Lung microvascular endothelial cell (primary cell): ENCODE measurements around the gene RGMA. TPM values are rescaled to one million over a fixed set of nuclear protein-coding genes. Genes with fewer than 3 reads are reported as not detected.

Experiments used
- DNase-seq, 2 donors: peaks; one replicate each; pipeline versions ENCODE4 v3.0.0 to v3.0.0-alpha.2; 2010; ENCODE audit warnings: low read depth in 2 of 2
- total RNA-seq: library from RNA; depleted of rRNA; stranded (reverse); fragments of >200 nt; gene quantifications from 2 replicates; pipeline ENCODE4 v1.2.1, GENCODE V29; 2014

RGMA gene
- total RNA-seq, 1 donor from 2014 or later: 0.20 TPM

DNA sequence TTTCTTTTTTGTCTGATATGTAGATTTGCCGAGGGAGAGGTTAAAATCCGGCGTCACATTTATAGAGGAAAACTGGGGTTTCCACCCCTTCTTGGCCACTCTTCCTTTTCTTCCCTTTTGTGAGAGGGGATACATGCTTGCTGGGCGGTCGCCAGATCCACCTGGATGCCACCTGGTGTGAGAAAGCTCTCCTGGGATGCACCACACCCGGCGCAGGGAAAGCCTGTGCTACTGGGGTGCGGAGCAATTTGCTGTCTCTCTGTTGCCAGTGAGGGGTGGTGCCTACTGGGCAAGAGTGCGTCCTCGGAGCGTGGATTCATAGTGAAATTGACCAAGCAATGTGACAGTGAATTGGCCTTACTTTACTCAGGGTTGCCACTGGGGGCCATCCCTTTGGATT is 2.5 kb upstream of the RGMA start:
- no peak for DNase-seq

DNA sequence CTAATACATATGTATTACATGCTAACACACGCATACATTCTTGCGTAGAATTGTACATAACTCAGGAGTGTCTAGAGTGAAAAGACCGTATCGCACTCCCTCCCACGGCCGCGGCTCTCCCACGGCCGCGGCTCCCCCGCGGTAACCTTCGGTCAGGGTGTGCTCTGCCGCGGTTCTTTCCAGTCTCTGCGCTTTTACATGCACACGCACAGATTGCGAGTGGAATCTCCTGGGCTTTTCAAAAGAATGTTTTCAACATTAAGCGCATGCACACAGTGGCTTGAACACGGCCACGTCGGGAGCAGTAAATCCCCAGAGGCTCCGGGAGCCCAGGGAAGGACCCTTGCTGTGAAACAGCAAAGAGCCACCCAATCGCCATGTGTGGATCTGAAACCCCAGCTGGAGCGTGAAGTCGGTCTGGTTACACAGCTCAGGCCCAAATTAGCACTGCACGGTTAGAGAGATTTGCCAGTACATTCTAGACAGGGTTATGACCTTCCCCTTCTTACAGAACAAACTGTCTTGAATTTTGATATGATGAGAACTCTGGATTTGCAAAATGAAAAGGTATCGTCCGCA is 805 bp upstream of the RGMA start:
- no peak for DNase-seq

DNA sequence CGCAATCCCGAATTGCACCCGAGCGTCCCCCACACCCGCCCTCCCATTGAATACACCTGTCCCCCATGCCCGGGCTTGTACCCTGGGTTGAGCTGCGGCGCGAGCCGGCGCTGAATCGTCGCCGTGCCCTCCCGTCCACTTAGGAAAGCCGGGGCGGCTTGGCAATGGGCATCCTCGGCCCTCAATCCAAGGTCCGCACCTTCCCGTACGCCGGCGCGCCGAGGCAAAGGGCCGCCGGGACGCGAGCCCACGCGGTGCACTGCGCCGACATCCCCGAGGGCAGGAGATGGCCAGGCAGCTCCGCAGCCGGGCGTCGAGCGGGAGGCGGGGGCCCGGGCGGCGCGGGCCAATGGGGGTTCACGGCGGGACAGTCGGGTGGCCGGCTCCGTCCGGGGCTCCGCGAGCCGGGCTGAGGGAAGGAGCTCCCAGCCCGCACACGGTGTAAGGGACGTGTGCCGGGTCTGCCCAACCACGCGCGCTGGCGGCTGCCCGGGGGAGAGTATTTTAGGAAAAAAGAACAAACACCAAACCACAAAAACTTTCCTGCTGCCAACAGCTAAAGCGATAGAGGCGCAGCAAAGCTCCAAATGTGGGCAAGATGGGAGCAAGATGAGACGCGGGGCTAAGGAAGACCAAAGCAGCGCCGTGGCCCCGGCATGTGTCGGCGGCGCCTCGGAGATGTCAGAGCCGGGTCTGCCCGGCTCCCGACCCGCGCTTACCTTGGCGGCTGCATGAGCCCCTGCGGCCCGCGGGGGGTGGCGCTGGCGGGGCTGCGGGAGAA is 621 bp downstream of the RGMA start:
- DNase-seq: no peak

DNA sequence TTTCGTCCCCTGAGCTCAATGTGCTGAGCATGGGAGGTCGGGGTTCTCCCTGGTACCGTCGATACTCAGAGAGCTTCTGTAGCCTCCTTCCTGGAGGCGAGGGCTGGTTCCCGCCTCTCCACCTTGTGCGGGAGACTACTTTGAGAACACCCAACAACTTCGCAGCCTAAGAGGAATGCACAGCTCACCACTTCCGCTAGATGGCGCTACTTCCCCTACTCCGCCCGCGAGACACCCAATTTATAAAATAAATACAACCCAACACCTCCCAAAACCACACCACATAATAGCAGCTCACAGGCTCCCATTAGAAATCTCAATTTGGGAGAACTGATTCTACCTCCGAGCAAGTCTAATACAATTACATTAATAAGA is 1.2 kb downstream of the RGMA start:
- DNase-seq: peak; percentile 47 to 58

DNA sequence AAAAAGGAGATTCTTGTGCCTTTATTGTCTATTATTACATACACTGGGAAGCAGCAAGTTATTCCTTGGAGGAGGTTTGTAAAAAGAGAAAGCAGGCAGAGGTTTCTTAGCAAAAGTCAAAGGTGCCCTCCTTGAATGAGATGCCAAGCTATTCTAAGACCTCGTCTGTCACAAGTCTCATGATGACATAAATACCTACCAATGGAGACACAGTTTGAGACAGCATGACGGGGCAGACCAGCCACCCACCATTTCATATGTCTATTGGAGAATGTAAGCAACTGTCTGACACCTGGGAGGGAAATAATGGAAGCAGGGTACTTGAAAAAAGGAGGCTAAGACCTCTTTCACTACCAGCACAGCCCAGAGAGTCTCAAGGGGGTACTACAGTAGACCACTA is 2.2 kb downstream of the RGMA start:
- no peak for DNase-seq

DNA sequence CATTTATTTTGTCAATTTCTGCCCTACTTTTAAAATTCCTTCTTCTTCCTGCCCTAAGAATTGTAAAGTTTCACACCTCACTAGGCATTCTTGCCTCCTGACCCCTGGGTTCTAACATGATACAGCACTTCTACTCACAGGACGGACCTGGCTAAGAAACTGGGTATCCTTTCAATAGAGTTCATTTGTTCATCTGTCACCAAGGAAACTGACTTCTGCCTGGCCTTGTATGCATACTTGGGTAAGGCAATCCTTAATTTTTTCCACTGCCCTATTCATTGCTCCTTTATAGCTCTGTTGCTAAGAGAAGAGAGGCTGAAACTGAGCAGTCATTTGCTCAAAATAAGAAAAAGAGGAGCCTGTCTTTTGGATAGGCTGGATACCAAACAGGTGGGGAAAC is 3.3 kb downstream of the RGMA start:
- DNase-seq: no peak

DNA sequence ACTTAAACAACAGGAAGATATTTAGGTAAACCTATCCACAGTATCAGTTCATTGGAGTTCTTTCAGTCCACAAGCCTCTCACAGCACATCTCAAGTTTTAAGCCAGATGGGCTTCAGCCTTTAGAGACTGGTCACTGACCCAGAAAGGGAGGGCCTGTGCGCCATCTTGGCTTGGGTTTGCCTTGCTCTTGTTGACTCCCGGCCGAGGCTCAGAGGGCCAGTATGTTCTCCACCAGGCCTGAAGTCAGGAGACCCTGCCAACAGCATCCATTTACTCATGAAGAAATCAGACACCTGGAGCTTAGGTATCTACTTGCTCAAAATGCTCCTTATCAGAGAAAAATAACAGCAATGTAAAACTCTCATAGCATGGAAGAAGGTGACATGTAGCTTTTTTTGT is 6.2 kb downstream of the RGMA start:
- DNase-seq: no peak

DNA sequence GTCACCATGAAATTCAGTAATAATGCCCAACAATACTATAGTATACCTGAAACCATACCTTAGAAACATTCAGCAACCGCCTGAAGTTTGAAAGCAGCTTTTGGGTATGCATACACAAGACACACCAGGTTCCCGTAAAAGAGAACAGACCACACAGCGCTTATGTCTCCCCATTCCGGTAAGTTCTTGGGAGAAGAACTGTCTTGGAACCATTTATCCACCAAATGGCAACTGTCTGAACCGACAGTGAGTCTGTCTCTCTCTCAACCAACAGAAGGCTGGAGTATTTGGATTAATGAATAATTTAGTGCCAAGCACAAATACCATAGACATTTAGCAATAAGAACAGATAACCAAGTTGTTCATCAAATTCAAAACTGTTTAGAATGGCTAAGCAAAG is 7.6 kb downstream of the RGMA start:
- DNase-seq: no peak

DNA sequence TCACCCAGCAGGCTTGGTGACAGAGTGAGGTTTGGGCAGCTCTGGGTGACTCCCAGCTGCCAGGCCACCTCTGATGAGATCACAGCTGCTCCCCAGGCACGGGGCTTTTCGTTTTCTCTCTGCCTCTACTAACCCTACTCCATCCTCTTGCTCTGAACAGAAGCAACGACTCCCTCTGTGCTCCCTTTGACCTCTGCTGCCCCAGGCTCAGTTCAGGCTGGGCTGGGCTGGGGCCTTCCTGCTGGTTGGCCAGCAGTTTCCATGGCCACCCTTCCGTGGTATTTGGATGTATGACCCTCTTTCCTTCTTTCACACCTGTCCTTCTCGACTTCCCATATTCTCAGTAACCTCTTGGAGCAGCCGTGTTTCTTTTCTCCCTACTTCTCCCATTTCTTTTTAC is 8.6 kb downstream of the RGMA start:
- DNase-seq: no peak

DNA sequence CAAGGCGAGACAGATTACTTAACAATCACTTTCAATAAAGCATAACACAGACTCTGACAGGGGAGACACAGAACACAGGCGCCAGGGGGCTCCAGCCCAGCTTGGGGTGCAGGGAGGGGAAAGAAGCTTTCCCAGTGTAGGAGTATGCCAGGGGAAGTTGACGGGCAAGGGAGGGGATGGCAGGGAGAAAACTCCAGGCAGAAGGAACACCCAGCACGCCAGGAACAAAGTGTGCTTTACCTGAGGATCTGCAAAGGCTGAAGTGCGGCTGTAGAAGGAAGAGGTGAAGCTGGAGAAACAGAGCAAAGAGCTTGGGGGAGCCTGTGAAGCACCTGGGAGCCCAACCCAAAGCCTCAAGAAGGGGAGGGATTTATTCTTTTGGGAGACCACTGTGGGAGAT is 12.1 kb downstream of the RGMA start:
- DNase-seq: no peak

DNA sequence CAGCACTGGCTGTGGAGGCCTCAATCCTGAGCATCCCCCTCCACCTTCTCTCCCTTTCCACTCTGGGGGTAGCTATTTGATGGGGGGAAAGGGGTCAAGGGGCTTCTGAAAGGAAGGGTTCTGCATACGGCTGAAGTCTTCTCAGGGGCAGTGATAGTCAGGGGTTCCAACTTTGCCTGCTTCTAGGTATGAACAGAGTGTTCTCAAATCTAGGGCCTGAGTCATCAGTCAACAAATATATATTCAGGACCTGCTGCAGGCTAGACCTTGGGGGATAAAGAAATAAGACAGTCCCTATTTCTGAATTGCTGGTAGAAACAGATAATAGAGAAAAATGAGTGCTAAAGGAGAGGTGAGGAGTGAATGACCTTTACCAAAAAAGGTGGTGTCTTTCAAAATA is 12.8 kb downstream of the RGMA start:
- no peak for DNase-seq

DNA sequence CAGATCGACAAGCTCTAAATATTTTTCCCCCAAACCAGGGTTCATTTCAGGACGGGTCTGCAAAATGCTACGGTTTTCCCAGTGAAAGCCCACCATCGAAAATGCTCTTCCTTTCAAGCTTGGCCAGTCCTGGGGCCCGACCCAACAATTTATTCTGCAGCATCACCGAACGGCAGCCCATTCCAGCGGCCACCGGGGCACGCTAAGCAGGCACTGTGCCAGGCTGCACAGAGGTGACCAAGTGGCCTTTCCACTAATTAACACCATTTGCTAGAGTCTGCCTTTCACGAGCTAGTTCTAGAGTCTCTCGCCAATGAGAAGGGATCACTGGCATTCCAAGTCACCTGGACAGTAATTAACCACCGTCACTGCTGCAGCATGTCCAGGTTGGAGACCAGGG is 14.4 kb downstream of the RGMA start:
- no peak for DNase-seq

DNA sequence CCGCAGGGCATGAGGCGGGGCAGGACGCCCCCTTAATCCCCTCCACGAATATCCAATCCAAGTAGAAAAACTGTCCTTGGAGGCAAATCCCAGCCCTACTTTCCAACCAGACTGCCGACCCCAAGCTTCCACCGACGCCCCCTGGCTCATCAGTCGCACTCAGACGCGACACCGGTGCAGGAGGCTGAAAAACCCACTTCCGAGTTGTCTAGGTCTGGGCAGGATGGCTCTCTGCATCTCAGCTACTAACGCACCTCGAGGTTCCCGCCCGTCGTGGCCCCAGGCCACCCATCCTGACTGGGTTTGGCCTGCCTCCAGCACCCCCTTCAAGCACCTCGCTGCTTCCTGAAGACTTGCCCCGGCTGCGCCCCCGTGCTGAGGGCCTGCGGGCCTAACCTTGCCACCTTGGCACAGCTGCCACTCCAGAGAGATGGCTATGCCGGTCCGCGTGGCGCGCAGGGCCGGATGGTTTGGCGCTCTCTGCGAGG is 15.5 kb downstream of the RGMA start:
- DNase-seq: no peak

DNA sequence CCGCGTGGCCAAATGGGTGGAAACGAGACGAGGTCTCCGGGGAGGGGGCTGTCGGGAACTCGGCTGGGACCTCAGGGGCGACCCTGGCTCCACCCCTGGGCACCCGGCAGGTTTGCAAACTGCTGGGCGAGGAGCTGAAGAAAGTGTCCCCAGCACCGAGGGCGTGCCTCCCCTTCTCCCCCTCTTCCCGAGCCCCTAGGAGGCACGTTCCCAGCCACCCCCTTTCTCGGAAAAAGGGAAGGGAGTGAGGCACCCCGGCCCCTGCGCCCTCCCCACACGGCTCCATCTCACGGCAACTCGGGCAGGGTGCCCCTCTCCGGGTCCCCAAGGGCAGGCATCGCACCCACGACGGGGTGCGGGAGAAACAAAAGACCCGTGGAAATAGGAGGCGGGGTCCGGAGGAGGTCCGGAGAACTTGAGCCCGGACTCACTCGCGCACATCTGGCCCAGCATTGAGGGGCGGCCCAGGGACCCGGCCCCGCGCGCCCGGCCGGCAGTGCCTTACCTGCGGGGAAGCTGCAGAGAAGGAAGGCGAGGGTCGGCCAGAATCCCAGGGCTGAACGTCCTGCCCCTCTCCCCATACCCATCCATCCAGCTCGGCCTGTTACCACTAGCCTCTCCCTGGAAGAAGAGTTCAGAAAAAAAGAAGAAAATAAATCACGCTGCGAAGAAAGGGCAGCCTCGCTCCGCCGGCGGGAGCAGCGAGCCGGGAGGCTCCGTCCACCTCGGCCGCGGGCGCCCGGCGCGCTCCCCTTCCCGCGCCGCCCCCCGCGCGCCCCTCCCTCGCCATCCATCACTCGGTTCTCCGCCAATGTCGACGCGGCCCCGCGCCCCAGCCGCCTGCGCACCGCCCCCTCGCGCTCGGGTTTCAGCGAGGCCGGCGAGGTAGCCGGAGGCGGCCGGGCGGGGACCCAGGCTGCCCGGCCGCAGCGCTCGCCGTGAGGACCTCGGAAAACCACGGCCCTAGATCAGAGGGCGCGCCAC is 16.3 kb downstream of the RGMA start:
- DNase-seq: peak; percentile 18 to 70

DNA sequence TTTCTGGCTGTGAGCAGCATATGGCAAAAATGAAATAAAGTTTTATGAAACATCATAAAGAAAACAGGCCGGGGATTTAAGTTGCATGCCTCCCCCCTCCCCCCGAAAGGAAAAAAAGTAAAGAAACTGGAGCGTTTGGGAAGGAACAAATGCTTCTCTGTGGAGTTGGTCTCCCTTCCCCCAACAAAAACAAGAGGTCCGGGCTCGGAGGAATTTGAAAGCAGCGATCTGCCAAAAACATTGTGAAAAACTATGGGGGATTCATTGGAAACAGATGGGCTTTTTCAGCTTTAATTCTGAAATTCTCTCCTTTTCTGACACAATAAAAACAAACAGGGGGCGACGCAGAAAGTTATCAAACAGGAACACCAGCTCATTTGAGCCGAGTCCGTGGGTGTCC is 17.0 kb downstream of the RGMA start:
- DNase-seq: no peak

DNA sequence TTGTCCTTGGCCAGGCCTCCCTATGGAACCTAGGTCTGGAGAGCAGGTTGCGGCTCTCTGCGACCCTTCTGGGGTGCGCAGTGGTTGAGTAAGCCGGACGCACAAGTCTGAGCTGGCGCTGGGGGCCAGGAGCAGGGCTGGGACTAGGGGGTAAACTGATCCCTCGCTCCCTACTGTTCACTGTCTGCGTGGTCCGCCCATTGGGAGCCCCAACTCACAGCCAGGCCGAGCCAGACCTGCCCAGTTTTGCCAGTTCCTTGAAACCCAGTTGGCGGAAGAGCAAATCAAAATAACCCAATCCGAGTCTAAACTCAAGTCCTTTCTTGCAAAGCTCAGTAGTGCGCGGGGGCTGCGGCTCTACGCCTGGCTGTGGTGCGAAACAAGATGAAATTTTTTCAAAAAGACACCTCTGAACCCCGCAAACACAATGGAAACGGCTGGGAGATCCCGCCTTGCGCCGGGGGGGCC is 17.5 kb downstream of the RGMA start:
- DNase-seq: no peak

DNA sequence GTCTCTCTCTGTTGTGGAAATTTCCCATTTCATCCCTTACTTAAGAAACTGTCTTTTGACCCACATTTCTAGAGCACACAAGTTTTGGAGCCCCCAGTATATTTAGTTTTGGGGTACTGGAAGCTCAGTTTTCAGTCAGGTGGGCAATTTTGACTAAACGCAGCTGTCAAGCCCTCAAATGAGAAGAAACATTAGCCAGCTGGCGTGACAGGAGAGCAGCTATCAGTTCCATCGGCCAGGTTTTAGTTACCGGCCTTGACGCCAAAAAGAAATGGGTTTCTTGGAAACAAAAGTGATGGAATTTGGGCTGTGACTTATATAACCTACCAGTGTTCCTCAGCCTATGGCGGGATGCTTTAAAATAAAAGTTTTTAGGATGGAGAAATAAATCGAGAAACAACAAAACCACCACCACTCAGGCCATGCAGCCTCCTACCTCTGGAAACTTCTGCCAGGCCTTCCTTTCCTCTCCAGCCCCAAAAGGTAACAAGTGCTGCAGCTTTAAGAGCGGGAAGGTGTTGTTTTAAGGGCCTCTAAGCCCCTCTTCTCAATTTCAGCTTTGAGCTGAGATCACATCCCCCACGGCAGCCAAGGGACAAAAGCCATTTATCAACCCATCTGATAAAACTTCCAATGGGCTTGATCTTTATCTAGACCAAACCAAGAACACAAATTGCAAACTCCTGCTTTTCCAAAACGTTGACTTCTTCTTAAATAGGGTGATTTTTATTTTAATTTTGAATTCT is 18.3 kb downstream of the RGMA start:
- no peak for DNase-seq

DNA sequence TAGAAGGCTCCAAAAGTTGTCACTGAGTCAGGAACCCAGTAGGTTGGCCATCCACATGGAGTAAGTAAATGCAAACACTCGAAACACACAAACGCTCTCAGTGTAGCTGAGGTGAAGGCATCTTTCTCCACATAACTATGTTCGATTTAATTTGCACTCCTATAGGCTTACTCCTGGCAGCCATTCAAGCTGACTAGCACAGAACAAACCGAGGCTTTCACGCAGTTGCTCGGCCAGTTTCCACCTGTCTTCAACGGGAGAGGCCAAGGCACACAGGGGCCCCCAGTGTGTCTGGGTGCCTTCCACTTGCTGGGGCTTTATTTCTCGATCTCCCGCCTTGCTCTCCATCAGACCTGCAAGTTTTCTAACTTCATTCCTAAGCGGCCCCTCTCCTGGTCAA is 18.9 kb downstream of the RGMA start:
- no peak for DNase-seq

DNA sequence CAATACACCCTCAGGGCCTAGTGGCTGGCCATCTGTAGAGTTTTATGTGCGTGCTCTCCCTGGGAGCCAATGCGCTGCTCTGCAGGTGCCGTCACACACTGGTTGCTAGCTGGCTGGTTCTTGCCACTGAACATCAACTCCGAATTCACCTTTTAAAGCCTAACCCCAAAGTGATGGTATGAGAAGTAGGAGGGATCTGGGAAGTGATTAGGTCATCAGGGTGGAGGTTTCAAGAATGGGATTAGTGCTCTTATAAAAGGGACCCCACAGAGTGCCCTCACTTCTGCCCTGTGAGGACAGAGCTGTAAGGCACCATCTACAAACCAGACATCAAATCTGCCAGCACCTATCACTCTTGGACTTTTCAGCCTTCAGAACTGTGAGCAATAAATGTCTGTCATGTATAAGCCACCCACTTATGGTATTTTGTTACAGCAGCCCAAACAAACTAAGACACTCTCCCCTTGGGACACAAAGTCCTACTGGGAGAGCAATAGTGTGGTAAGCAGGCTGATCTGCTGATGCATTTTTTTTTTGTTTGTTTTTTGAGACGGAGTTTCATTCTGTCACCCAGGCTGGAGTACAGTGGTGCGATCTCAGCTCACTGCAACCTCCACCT is 20.3 kb downstream of the RGMA start:
- no peak for DNase-seq

DNA sequence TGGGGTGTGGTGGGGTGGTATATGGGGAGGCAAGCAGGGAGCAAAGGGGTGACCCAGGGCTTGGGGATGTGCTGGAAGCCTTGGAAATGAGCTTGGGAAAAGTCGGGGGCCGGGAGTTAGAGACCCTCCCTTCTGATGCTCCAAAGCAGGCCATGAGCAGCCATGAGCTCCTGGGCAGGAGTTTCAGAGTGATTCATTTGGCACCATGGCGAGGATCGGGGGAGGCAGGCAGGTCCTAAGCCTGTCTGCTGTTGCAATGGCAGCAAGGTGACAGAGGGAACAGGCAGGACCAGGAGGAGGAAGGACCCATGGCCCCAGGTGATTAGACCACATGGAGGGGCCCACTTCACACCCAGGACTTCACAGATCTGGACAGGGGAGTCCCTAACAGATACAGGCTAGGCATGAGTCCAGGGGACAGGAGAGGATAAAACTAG is 21.3 kb downstream of the RGMA start:
- no peak for DNase-seq
